Caco-2 (cell line): ENCODE data around the gene MED8. TPM values are rescaled to one million over a fixed set of nuclear protein-coding genes. Genes with fewer than 3 reads are reported as not detected.

ENCODE experiments used
- BruUV-seq: library from RNA; stranded (reverse); fragments of 400-500 nt; replicated peaks from 2 replicates; lab custom pipeline; 2021; lab: Mats Ljungman, UMichigan
- CTCF ChIA-PET: fragments of 300-600 bp; sonication (Branson Sonifier 250); formaldehyde crosslinking; loops from one replicate; lab custom pipeline; 2022; ENCODE audit warnings: antibody characterized with exemption; lab: Charles Lee
- POLR2A ChIA-PET: fragments of 300-600 bp; sonication (Branson Sonifier 250); formaldehyde crosslinking; loops from one replicate; lab custom pipeline; 2022; ENCODE audit warnings: antibody characterized with exemption; lab: Charles Lee
- DNase-seq, 2 experiments: peaks; one replicate each; pipeline versions ENCODE4 v3.0.0 to v3.0.0-alpha.2; 2020 to 2022
- H3K27me3 ChIP-seq: replicated peaks from 2 replicates; pipeline ENCODE4 v1.6.0; 2011; ENCODE audit warnings: low read length; ENCODE audit not compliant: control insufficient read depth, insufficient read depth
- H3K36me3 ChIP-seq: 2 replicates; pipeline ENCODE4 v1.5.1; 2011; ENCODE audit warnings: low read length; ENCODE audit not compliant: control insufficient read depth, insufficient read depth
- H3K4me1 ChIP-seq: fragments of 250-450 bp; sonication (Bioruptor Pico); 2 replicates; pipeline ENCODE4 v1.5.1; 2020; ENCODE audit warnings: mild to moderate bottlenecking
- H3K4me3 ChIP-seq: 2 replicates; pipeline ENCODE4 v1.5.1; 2011; ENCODE audit warnings: low read depth, mild to moderate bottlenecking, control low read depth, low read length
- H3K9me3 ChIP-seq: fragments of 250-450 bp; sonication (Bioruptor Pico); 2 replicates; pipeline ENCODE4 v1.5.1; 2020; ENCODE audit warnings: mild to moderate bottlenecking, moderate library complexity
- H3K27ac Mint-ChIP-seq: one replicate; pipeline ENCODE4 v1.8.0; 2022; ENCODE audit warnings: mixed read lengths; ENCODE audit not compliant: unreplicated experiment
- H3K27me3 Mint-ChIP-seq: one replicate; pipeline ENCODE4 v1.8.0; 2022; ENCODE audit warnings: mixed read lengths; ENCODE audit not compliant: insufficient read depth, unreplicated experiment
- H3K36me3 Mint-ChIP-seq: one replicate; pipeline ENCODE4 v1.8.0; 2022; ENCODE audit warnings: mild to moderate bottlenecking, mixed read lengths; ENCODE audit not compliant: insufficient read depth, unreplicated experiment
- H3K4me1 Mint-ChIP-seq: one replicate; pipeline ENCODE4 v1.8.0; 2022; ENCODE audit warnings: low read depth, mixed read lengths; ENCODE audit not compliant: unreplicated experiment
- H3K4me3 Mint-ChIP-seq: one replicate; pipeline ENCODE4 v1.8.0; 2022; ENCODE audit warnings: mild to moderate bottlenecking, moderate library complexity, mixed read lengths; ENCODE audit not compliant: unreplicated experiment
- H3K9me3 Mint-ChIP-seq: one replicate; pipeline ENCODE4 v1.8.0; 2022; ENCODE audit warnings: mixed read lengths; ENCODE audit not compliant: unreplicated experiment
- intact Hi-C: fragments of 100-400 bp; cut with micrococcal nuclease; formaldehyde crosslinking; loops from one replicate; pipeline ENCODE4 v1.10.0; 2022; ENCODE audit not compliant: unreplicated experiment
- total RNA-seq: library from RNA; stranded (reverse); gene quantifications from 2 replicates; pipeline ENCODE4 v1.2.3, GENCODE V29; 2022
- TF ChIP-seq, protein P1 (sequence below), 2 experiments: fragments of 200-600 bp in 1 of 2; IDR thresholded peaks; 1 replicate in 1 of 2; 2 replicates in 1 of 2; pipeline versions ENCODE4 v1.5.1 to v1.8.0; 2011 to 2022; ENCODE audit warnings: antibody characterized with exemption in 1 of 2, control low read depth in 1 of 2, inconsistent platforms in 1 of 2, low read depth in 1 of 2, low read length in 1 of 2, mild to moderate bottlenecking in 1 of 2, moderate library complexity in 1 of 2; ENCODE audit not compliant: insufficient read depth in 1 of 2, severe bottlenecking in 1 of 2, unreplicated experiment in 1 of 2

The MED8 gene
- total RNA-seq, 1 experiment from 2014 or later: 35.8 TPM

GRCh38 chr1:43359696-43360095 lies 29.9 kb downstream of the MED8 start:
- peaks cover 7% of the 10 kb centered on the region for H3K36me3 ChIP-seq
- H3K4me1 ChIP-seq: peaks cover 31% of the 10 kb centered on the region
- Mint-ChIP-seq H3K4me3 (peak overlapping the region; percentile 93), H3K27ac (peak overlapping the region; percentile 97), H3K36me3 (peaks cover 61% of the 10 kb centered on the region), H3K4me1 (peaks cover 33% of the 10 kb centered on the region), H3K9me3 (no peaks in the 10 kb centered on the region), H3K27me3 (no peaks in the 10 kb centered on the region)
- DNase-seq: no peak
- peak overlapping the region; percentile 96 for H3K4me3 ChIP-seq
- no TSS peak for BruUV-seq
- ChIA-PET POLR2A (interaction anchor here (0.6 kb wide), 2 partner anchors 74 to 165 kb away, joined by 3 to 5 read pairs; partner anchors contain the start of gene C1orf210), CTCF (no interaction called here)
- TF ChIP-seq, protein P1, sequence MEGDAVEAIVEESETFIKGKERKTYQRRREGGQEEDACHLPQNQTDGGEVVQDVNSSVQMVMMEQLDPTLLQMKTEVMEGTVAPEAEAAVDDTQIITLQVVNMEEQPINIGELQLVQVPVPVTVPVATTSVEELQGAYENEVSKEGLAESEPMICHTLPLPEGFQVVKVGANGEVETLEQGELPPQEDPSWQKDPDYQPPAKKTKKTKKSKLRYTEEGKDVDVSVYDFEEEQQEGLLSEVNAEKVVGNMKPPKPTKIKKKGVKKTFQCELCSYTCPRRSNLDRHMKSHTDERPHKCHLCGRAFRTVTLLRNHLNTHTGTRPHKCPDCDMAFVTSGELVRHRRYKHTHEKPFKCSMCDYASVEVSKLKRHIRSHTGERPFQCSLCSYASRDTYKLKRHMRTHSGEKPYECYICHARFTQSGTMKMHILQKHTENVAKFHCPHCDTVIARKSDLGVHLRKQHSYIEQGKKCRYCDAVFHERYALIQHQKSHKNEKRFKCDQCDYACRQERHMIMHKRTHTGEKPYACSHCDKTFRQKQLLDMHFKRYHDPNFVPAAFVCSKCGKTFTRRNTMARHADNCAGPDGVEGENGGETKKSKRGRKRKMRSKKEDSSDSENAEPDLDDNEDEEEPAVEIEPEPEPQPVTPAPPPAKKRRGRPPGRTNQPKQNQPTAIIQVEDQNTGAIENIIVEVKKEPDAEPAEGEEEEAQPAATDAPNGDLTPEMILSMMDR (IDR thresholded peaks at IDR 0.05; ENCODE audit: insufficient read depth in 1 of 2, low read depth in 1 of 2, low read length in 1 of 2, severe bottlenecking in 1 of 2, unreplicated experiment in 1 of 2): no peak
- intact Hi-C loops: loop anchor here (2.0 kb wide), 2 partner anchors 75 to 133 kb away; partner anchors contain the start of gene C1orf210
- H3K9me3 ChIP-seq: no peaks in the 10 kb centered on the region
- H3K27me3 ChIP-seq: no peaks in the 10 kb centered on the region

GRCh38 chr1:43358746-43359693 lies 30.6 kb downstream of the MED8 start, which contains the start of gene CDC20:
Gene CDC20, plus strand, starts transcription at chr1:43358981. Its CDS starts 235 bp downstream, at chr1:43359216.
- POLR2A ChIA-PET: interaction anchor here (0.5 to 1.6 kb wide), 12 partner anchors 9 to 617 kb away, joined by 3 to 20 read pairs (median 8); partner anchors contain the start of genes C1orf210, ELOVL1, HYI and MED8
- Mint-ChIP-seq H3K9me3 (no peaks in the 10 kb centered on the region), H3K4me1 (peaks cover 27% of the 10 kb centered on the region), H3K36me3 (peaks cover 55% of the 10 kb centered on the region), H3K27ac (peak within 1 kb of the TSS; percentile 97), H3K4me3 (peak within 1 kb of the TSS; percentile 93), H3K27me3 (no peaks in the 10 kb centered on the region)
- DNase-seq: peak; percentile 97 to 98
- Histone ChIP-seq H3K36me3 (peaks cover 5% of the 10 kb centered on the region), H3K4me1 (peaks cover 24% of the 10 kb centered on the region), H3K4me3 (peak within 1 kb of the TSS; percentile 96), H3K27me3 (no peaks in the 10 kb centered on the region), H3K9me3 (no peaks in the 10 kb centered on the region)
- TSS peak; percentile 69 for BruUV-seq
- TF ChIP-seq, protein P1 (IDR thresholded peaks at IDR 0.05; ENCODE audit: insufficient read depth in 1 of 2, low read depth in 1 of 2, low read length in 1 of 2, severe bottlenecking in 1 of 2, unreplicated experiment in 1 of 2): no peak
- intact Hi-C loops: loop anchor here (1.0 to 2.0 kb wide), 6 partner anchors 7 to 132 kb away; partner anchors contain the start of gene C1orf210
- CTCF ChIA-PET: interaction anchor here (1.0 to 2.1 kb wide), 7 partner anchors 8 to 132 kb away, joined by 3 to 36 read pairs (median 14); partner anchors contain the start of genes C1orf210 and ELOVL1
